GM19023 (cell line): ENCODE data around the gene COL13A1.

ENCODE experiments used
- ATAC-seq: cut with Tn5 transposase; IDR thresholded peaks from one replicate; pipeline ENCODE4 v1.9.1; 2021; ENCODE audit warnings: mild to moderate bottlenecking, moderate library complexity; ENCODE audit not compliant: unreplicated experiment

COL13A1 gene

GRCh38 chr10:69789164-69789576 lies 12.5 kb upstream of the COL13A1 start:
- no peak for ATAC-seq

GRCh38 chr10:69791812-69792211 lies 9.9 kb upstream of the COL13A1 start:
- no peak for ATAC-seq

GRCh38 chr10:69792341-69792740 lies 9.4 kb upstream of the COL13A1 start:
- no peak for ATAC-seq

- ATAC-seq, result no peak
Observed at GRCh38 chr10:69794673-69795072, 7.0 kb upstream of the COL13A1 start.

- ATAC-seq, result no peak
Observed at GRCh38 chr10:69795242-69795934, 6.3 kb upstream of the COL13A1 start.

GRCh38 chr10:69797959-69798358 lies 3.7 kb upstream of the COL13A1 start:
- ATAC-seq, result no peak

- ATAC-seq, result no peak
Observed at GRCh38 chr10:69800109-69800508, 1.6 kb upstream of the COL13A1 start.

- ATAC-seq, result no peak
Observed at GRCh38 chr10:69800665-69801064, 1.0 kb upstream of the COL13A1 start.

GRCh38 chr10:69801094-69801433 lies 642 bp upstream of the COL13A1 start:
- no peak for ATAC-seq

- no peak for ATAC-seq
Observed at GRCh38 chr10:69802424-69803161, 887 bp downstream of the COL13A1 start.

GRCh38 chr10:69803809-69804208 lies 2.1 kb downstream of the COL13A1 start:
- no peak for ATAC-seq

- no peak for ATAC-seq
Observed at GRCh38 chr10:69804775-69805174, 3.1 kb downstream of the COL13A1 start.

- ATAC-seq, result no peak
Observed at GRCh38 chr10:69807122-69807521, 5.4 kb downstream of the COL13A1 start.

GRCh38 chr10:69807696-69808095 lies 6.0 kb downstream of the COL13A1 start:
- no peak for ATAC-seq

GRCh38 chr10:69809318-69809717 lies 7.6 kb downstream of the COL13A1 start:
- no peak for ATAC-seq

GRCh38 chr10:69810097-69810496 lies 8.4 kb downstream of the COL13A1 start:
- ATAC-seq, result no peak

GRCh38 chr10:69810675-69811397 lies 9.1 kb downstream of the COL13A1 start:
- no peak for ATAC-seq

GRCh38 chr10:69813632-69814031 lies 11.9 kb downstream of the COL13A1 start:
- ATAC-seq, result no peak

- ATAC-seq, result no peak
Observed at GRCh38 chr10:69814251-69814650, 12.5 kb downstream of the COL13A1 start.

- no peak for ATAC-seq
Observed at GRCh38 chr10:69815104-69815503, 13.4 kb downstream of the COL13A1 start.

- no peak for ATAC-seq
Observed at GRCh38 chr10:69816521-69816920, 14.8 kb downstream of the COL13A1 start.

GRCh38 chr10:69817078-69817581 lies 15.4 kb downstream of the COL13A1 start:
- ATAC-seq, result no peak
